ENCODE measurements around the gene PPIB.
"Not testable (repeated sequence)": the region's sequence is repeated elsewhere in the genome, so short reads cannot be mapped to it uniquely, and the experiment has no call there.

The PPIB gene

DNA sequence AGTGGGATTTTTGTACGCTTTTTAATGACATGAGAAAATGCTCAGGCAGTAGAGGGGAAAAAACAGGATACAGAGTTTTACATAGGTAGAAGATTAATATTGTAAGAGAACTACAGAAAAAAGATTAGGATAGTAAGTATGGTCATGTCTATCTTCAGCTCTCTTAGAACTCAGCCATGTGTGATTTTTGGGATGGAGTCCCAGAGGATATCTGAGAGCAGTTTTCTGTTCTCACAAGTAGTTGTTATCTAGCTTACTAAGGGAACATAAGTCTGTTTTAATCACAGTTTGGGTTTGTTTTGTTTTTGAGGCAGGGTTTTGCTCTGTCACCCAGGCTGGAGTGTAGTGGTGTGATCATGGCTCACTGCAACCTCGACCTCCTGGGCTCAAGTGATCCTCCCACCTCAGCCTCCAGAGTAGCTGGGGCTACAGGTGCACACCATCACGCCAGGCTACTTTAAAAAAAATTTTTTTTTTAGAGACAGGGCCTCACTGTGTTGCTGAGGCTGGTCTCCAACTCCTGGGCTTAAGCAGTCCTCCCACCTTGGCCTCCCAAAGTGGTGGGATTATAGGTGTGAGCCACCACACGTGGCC lies 52.6 kb downstream of the PPIB start:
- not testable (repeated sequence) for DNase-seq (ENCODE audit: low read depth)

DNA sequence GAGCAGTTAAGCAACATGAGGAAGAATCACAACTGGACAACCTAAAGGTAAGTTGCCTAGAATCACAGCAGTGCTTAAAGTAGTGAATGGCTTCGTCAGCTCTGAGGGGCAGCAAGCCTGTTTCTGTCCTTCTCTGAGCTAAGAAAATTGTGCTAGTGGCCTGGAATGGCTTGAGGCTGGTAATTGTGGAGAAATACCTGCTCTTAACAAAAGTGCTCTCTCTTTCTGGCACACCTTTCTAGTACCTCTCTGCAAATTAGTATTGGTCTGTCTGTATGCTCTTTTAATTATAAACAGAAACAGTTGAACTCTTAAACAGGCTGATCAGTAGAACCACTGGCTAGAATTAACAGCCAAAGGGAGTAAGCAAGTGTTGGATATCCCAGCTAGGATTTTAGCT lies 55.5 kb downstream of the PPIB start:
- DNase-seq (ENCODE audit: low read depth): no peak
